ENCODE results near the gene OSGIN1.

OSGIN1 gene

DNA sequence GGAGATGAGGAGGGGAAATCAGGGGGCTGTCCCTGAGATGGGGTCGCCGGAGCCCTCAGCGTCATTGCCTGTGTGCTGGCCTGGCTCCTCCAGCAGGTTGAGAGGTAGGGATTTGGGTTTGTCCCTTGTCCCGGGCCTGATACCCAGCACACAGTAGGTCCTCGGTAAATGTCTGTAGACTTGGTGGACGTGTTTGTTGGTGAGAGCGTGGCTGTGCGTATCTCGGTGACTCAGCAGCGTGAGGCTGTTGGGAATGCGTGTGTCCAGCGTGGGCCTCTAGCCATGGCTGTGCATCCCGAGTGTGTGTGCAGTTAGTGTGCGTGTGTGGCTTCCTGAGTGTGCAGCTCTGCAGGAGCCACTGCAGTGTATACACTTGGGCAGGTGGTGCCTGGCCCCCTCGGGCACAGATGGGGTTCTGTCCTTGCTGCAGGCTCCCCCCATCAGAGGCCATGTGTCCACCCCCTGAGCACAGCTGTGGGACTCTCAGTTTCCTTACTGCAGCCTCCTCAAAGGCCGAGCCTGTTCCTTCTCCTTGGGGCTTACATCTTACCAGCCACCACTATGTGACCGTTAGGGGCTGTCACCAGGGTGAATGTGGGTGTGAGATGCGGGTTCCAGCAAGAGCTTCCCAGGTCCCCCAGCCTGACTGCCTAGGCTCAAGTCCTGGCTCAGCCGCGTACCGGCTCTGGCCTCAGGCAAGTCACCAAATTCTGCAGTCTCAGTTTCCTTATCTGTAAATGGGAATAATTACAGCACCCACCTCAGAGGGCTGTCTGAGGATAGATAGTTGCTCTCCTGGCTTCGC is 20.7 kb downstream of the OSGIN1 start:
- DNase-seq = no peak

DNA sequence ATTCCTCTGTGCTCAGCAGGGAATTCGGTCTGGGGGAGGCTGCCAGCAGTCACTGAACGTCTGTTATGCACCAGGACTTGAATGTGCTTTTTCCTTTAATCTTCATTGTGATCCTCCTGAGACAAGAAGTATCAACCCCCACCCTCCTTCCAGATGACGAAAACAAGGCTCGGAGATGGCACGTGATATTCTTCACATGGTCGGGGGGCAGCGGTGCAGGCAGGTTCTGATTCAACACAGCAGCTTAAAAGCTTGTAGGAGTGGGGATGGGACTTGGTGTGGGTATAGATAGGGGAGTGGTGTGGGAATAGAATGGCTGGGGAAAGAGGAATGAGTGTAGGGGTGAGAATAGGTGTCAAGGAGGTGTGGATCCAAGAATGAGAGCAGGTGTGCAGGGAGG is 21.4 kb downstream of the OSGIN1 start:
- no peak for DNase-seq

DNA sequence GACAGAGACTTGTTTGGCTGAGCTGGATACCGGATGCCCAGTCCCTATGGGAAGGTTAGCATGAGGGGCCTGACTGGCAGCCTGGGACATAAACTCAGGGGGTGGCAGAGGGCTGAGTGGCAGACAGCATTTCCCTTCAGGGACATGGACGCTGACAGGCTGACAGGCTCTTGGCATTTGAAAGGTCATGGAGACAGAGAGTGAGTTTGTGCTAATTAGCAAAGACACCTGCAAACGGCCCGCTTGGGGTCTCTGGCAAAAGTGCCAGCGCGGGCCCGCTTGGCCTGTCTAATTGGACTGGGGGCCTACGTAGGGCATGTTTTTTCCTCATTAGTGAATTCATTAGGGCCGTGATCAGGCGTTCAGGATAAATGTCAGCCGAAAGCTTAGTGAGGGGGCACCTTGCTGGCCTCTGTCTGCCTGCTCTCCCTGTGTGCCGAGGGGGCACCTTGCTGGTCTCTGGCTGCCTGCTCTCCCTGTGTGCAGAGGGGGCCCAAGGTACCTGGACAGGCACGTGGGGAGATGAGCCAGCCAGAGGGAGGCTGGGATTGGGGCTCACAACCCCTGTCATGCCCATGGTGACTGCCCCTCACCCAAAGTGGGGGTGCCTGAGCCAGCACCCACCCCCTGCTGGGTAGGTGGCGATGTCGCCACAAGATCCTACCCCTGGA is 22.7 kb downstream of the OSGIN1 start:
- no peak for DNase-seq

DNA sequence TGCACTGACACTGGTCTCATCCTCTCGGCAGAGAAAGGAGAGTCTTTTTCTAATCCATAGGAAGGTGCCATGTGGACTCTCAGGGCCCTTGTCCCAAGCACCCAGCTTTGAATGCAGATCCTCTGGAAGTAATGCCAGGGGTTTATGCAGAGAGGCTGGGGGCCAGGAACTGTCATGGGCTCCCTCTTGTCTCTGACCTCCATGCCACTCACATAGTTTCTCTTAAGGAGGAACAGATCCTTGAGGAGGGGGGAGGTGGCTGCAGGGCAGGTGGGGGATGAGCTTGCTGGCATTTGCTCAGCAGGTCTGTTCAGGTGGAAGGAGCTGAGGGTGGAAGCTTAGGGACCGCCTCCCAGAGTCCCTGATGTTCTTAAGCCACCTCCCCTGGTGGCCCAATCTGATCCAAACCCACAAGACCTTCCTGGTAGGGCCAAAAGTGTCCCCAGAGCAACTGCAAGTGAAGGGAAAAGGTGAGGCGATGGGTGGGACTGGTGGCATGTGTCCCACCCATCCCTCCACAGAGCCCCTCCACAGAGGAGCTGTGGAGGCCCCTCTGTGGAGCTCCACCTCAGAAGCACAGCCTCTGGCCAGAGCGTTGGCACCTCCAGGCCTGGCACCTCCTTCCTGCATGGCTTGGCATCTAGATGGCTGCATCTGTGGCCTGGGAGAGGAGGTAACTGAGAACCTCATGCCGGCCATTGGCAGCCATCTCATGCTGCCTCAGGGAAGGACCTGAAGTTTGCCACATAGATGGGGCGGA is 24.2 kb downstream of the OSGIN1 start:
- no peak for DNase-seq

DNA sequence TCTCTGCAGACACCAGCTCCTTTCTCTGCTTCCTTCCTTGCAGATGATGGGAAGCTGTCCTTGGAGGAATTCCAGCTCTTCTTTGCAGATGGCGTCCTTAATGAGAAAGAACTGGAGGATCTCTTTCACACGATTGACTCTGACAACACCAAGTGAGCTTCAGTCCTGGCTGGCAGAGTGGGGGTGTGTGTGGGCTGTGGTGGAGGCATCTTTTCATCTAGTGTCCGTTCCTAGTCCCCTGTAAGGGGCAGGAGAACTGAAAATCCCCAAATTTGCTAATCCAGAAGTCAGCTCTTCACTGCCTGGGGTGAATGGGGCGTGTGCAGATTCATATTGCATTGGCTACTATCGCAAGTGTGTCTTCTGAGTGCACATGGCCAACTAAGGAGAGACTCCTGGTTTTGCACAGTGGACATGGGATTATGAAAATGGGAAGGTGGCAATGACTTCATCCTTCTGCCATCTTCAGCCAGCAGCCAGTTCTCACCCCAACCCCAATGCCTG is 25.4 kb downstream of the OSGIN1 start:
- no peak for DNase-seq

DNA sequence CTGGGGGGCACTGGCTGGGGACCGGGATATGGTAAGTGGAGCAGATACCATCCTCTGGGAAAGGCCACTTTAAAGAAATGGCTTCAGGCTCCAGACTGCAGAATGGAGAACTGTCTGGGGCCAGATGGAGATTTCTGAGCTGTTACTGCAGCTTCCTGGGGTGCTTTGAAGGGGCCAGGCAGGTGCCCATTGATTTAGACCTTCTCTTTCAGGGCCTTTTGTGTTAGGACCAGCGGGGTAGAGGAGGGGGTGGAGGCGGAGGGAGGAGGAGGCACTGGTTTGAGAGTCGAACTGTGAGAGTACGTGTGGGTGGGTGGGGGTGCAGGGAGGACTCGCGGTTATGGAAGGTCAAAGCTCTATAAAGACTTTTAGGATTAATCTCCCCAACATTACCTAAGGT is 26.4 kb downstream of the OSGIN1 start:
- no peak for DNase-seq

DNA sequence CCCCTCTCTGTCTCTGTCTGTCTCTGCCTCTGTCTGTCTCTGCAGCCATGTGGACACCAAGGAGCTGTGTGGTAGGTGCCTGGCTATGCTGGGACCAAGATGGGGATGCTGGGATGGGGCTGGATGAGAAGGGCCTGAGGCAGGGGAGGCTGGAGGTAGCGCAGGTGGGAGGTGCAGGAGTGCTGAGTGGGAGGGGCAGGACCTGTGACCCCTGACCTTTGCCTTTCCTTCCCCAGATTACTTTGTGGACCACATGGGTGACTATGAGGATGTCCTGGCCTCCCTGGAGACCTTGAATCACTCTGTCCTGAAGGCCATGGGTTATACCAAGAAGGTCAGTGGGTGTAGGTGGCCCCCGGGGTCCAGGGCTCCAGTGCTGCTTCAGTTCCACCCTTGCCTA is 27.8 kb downstream of the OSGIN1 start:
- no peak for DNase-seq

DNA sequence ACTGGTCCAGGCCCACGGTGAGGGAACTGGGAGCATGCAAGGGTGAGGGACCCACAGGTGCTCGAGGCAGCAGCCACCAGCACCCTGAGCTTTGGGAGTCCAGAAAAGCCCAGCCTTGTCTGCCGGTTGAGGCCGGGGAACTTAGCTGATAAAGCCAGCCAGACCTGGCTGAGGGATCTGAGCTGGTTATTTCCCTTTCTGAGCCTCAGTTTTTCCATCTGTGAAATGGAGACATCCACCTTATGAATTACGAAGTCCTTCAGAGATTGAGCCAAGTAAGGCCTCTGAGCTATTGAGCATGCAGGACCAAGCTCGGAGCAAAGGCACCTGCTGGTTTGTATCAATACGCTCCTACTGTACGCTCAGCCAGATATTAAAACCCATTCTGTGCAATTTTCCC is 28.8 kb downstream of the OSGIN1 start:
- no peak for DNase-seq

DNA sequence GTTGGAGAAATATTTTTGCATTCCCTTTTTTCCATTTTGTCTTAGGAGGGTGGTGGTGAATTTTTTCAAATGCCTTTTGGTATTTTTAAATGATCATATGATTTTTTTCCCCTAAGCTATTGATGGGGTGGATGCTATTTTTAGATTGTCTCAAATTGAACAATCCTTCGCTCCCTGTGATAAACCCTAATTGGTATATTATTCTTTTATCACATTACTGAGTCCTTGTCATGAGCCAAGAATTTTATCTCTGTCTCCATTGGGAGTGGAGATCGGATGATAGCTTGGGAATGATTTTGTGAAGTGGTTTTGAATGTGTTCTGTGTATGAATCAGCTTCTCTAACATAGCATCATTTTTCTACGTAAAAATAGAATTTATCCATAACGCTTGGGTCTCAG is 30.5 kb downstream of the OSGIN1 start:
- DNase-seq = no peak

DNA sequence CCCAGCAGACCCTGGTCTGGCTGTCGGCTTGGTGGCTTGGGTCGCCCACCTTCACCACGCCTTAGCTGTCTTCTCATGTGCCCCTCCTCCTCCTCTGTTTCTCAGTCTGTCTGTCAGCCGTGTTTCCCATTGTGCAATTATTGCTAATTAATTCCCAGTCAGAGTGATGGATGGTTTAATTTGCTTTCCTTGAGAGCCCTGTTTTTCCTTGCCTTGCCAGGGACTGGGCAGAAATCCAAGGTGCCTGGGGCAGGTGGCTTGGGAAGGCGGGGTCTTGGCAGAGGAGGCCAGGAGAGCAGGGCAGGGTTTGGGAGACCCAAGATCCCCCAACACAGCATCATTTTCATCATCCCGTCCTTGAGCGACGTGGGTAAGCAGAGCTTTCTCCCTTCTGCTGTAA is 36.3 kb downstream of the OSGIN1 start:
- no peak for DNase-seq

DNA sequence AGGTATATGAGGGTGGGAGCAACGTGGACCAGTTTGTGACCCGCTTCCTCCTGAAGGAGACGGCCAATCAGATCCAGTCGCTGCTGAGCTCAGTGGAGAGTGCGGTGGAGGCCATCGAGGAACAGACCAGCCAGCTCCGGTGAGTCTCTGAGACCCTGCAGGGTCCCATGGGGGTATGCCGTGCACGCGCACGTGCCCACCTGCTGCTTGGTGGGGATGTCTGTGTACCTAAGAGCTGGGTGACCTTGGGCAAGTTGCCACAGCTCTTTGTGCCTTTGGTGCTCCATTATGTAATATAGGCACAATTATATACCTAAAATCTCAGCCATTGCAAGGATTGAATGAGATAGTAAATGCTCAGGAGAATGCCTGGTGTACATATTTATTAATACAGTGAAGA is 37.5 kb downstream of the OSGIN1 start:
- no peak for DNase-seq

DNA sequence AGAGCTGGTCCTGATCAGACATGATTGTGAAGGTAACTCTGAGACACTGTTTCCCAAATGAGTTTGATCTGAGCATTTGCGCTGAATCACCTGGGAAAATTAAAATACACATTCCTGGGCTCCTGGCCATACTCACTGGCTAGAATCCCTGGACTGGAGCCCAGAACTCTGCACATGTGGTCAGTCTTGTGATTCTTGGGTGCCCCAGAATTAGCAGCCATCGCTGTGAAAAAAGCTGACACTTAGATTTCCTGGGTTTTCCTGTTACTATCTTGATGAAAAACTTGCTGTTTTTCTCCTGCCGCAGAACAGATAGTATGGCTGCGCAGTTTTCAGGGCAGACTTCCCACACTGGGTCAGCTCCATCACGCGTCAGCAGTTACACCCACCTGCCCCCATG is 39.6 kb downstream of the OSGIN1 start:
- no peak for DNase-seq

DNA sequence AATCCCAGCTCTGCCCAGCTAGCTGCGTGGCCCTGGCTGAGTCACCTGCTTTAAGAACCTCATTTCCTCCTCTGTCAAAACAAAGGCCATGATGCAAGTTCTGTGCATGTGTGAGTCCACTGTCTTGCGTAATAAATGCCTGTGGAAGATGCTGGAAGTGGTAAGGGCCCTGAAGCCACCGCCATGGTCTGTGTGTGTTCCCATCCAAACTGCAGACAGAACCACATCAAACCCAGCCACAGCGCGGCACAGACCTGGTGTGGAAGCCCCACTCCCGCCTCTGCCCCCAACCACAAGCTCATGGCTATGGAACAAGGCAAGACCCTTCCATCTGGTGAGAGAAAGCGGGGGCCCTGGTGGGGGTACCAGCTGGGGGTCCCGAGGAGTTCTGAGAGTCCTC is 41.0 kb downstream of the OSGIN1 start:
- peak; percentile 9 for DNase-seq

DNA sequence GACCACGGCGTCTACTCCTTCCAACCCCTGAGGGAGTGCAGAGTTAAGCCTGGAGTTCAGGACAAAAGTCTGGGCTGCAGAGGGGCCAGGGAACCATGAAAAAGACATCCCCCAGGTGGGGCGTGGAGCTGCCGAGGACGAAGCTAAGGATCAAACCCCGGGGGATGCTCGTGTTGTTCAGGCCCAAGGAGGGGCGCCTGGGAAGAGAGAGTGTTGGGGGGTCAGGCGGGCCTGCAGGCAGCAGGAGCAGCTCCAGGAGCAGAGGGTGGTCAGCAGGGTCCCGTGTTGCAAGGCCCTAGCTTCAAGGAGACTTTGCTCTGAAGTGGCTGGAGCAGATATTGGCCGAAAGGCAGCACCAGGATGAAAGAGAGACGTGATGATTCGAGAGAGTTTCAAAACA is 41.7 kb downstream of the OSGIN1 start:
- no peak for DNase-seq

DNA sequence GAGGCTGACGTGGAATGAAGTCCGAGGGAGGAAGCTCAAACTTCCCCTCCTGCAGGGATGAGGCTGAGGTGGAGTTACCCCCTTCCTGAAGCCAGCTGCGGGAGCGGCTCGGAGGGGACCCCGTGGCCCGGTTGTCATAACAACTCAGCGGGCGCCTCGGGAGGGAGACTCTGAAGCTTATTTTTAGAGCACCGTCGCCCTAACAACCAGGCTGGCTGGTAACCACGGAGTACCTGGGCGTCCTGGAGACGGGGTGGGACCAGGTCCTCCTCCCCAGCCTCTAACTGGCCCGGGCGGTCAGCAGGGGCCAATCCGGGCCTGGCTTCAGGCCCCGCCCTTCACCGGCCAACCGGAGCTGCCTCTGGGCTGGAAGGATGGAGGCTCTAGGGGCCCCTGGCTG is 42.7 kb downstream of the OSGIN1 start:
- DNase-seq = no peak

DNA sequence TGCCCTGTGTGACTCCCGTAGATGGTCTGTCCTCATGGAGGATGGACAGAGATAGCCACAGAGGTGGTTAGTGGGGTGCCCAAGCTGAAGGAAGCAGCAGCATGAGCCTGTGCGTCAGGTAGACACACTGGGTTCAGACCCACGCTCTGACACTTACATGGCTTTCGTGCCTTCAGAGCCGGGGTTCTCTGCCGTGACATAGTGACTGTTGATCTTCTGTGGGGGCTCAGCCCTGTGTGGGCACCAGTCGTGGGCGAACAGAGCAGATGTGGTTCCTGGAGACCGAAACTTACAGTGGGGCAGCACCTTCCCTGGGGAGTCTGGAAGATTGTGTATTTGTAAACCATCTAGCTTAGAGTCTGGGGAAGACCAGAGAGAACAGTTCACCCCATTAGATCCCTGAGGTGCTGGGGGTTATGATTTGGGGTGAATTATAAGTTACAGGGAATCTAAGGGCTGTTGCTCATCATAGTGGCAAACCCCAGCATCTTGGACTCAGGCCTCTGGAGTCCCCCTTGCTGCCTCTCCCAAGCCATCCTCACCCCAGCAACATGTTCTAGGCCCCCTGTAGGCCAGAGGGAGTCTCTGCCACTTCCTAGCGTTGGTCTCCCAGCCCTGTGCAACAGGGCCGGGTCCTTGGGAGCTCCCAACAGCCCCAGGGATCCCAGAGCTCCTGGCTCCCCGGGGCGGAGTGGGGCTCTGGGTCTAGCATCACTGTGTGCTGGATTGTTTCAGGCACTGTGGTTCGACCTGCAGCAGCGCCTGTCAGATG is 43.6 kb downstream of the OSGIN1 start:
- no peak for DNase-seq

DNA sequence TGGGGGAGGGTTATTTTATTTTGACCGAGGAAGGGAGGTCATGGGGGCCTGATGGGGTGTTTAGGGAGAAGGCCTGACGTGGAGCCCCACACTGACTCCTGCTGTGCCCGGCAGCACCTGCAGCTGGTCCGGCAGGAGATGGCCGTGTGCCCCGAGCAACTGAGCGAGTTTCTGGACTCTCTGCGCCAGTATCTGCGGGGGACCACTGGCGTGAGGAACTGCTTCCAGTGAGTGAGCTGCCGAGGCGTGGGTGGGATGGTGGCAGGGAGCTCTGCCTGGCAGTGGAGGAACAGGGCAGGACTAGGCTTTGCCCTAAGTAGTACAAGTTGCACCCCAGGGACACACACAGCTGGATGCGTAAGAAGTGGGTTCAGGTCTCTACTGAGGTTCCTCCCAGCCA is 45.1 kb downstream of the OSGIN1 start:
- no peak for DNase-seq

DNA sequence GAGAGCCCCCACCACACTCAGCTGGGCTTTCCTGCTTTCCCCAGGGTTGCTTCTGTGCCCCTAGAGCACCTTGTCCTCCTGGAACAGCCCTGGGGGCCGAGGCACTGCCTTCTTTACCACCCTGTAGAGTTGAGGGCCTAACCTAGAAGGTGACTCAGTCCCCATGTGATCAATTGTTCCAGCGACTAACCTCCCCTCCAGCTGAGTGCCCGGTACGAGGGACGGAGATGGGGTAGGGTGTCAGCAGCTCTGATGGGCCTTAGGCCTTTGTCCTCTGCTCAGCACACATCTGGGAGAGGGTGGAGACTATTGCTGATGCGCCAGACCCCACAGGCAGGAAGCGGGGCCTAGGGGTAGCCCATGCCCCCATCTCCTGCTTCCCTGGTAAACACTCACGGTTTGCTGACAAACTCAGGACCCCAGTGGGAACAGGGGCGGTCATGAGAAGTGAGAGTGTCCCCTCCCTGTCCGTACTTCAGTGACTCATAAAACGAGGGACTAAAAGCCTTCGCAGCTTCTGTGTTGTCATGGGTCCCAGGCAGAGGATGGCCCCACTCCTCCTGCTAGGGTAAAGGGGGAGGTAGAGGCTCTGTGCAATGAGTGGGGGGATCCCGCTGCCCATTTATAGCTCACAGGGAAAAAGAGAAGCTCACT is 48.1 kb downstream of the OSGIN1 start:
- no peak for DNase-seq

DNA sequence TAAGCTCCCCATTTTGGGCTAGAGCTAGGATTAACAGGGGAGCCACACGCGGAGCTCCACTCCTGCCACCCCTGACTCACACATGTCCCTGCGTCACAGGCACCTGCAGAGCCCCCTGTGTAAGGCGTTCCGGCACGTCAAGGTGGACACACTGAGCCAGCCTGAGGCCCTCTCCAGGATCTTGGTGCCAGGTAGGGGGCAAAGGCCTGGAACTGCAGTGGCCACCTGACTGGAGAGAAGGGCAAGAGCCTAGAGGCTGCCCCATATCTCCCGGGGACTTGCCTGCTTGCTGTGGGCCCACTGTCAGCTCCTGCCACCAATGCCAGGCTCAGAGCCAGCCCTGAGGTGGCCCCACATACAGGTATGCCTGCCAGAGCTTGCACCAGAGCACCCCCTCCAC is 48.7 kb downstream of the OSGIN1 start:
- no peak for DNase-seq

DNA sequence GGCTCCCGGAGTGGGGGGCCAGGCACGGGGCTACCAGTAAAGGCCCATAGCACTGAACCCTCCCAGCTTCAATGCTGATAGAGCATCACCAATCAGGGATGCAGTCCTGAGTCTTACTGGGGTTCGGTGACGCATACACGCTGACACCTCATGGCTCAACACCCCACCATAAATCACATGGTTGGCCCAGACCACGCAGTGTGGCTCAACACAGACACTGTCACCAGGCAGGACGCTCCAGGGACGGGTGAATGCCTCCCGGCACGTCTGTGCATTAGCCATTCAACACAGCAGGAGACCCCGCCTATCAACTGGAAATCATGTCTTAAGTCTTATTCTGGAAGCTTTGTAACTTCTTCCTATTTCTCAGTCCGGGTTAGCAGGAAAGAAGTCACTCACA is 50.0 kb downstream of the OSGIN1 start:
- no peak for DNase-seq

DNA sequence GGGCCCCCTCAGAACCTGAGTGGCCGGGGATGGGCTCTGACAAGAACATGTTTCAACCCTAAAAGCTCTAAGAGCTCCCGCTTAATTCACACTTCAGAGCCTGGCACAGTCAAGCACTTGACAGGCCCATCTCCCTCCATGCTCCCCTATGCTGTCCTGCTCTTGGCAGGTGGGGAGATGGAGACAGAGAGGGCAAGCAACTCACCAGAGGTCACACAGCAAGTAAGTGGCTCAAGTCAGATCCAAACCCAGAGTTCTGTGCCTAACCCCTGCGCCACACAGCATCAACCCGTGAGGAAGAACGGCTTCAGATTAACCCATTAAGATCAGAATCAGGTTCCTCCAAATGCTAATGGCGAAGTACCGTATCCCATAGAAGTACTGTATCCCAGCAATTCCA is 51.4 kb downstream of the OSGIN1 start:
- no peak for DNase-seq

DNA sequence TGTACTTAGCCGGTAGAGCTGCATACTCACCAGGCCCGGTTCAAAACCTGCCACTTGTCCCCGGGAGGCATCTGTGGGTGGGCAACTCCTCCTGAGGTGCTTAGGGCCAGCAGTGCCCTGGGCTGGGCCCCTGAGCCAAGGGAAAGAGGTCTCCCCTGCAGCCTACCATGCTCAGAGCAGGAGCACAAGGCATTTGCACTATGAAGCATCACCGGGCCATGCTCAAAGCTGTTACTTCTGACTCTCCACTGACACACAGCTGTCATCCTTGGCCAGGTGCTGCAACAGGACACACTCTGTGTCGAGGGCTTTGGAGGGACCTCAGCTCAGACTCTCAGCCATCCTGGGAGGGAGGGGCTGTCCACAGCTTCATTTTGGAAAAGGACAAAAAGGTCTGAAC is 52.4 kb downstream of the OSGIN1 start:
- DNase-seq = no peak

DNA sequence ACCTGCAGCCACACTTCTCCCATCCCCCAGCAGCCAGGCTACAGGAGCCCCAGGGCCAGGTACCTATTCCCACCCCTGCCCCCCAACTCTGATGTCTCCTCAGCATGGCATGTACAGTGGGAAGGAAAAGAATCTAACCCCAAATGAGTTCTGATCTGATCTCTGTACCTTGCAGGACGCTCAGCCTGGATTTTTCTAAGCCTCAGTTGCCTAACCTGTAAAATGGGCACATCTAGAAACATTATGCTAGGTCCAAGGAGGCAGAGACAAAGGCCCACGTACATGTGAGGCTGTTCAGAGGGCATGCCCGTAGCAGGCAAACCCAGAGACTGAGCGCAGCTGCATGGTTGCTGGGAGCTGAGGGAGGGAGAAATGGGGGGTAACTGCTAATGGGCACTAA is 54.5 kb downstream of the OSGIN1 start:
- DNase-seq = no peak

Measured in activated CD4-positive, alpha-beta T cell treated with anti-CD3 and anti-CD28 coated beads, Interleukin-2, amount 50 U/mL, for 16 hours (primary cell).